Measurements from ENCODE around the gene NUP205.
A peak's percentile ranks its signal among the peaks of the same experiment; 100 is the strongest.
"Not testable (repeated sequence)": the region's sequence is repeated elsewhere in the genome, so short reads cannot be mapped to it uniquely, and the experiment has no call there.

Gene NUP205

DNA sequence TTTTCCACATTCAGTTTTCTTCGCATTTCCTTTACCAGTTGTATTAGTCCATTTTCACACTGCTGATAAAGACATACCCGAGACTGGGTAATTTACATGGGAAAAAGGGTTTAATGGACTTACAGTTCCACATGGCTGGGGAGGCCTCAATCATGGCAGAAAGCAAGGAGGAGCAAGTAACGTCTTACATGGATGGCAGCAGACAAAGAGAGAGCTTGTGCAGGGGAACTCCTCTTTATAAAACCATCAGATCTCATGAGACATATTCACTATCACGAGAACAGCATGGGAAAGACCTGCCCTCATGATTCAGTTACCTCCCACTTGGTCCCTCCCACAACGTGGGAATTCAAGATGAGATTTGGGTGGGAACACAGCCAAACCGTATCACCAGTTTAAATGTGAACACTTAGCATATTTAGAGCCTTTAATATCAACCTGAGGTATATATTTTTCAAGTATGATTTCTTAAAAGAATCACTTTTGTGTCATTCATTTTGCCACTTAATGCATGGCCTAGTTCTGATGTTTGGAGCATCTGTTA is 111.2 kb downstream of the NUP205 start:
- DNase-seq, result not testable (repeated sequence)

DNA sequence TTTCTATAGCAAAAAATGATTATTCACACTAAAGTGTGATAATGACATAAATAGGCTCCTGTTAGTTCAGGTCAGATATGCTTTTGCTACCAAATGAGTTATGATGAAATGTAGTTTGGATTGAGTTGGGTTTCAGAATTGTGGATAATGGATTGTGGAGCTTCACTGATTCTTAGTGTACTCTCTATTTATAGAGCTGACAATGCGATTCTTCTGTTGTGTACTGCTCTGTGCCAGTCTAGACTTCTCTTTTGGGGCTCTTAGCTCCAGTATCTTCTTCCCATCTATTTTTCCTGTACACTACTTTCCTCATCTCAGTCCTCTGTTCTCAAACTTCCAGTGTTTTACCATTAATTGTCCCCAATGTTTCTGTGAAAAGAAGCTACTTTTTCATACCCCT is 112.1 kb downstream of the NUP205 start:
- DNase-seq, result no peak

GRCh38 chr7:135670179-135670578 is 112.5 kb downstream of the NUP205 start:
- DNase-seq, result no peak

DNA sequence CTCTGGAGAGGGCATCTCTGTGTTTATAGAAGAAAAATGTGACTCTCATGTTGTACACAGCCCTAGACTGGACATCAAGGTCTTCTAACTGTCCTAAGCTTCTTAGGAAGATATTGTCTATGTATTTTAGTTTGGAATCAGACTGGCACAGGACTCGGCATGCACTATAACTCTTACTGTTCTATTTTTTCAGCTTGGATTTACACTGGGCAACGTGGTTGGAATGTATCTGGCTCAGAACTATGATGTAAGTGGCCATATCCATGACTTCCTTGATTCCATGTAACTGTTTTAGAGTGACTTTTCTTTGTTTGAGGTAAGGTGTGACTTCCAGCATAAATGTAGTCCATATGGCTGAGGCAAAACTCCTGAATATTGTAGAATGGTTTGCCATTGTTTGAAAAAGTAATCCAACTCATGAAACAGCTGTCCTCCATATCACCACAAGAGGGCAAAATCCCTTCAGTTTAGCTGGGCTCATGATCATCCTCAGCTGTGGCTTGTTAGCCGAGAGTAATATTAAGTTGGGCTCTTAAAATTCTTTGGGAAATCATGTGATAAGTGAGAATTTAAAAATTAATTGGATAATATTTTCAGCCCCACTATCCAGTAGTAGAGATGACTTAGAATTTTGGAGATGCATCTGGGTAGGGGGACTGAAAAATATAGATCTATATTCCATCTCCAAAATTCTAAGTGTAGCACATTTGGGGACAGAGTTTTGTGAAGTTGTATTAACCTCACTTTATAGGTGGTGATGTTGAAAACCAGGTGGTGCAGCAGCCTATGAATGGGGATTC is 115.0 kb downstream of the NUP205 start:
- DNase-seq, result peak; percentile 49 to 50

DNA sequence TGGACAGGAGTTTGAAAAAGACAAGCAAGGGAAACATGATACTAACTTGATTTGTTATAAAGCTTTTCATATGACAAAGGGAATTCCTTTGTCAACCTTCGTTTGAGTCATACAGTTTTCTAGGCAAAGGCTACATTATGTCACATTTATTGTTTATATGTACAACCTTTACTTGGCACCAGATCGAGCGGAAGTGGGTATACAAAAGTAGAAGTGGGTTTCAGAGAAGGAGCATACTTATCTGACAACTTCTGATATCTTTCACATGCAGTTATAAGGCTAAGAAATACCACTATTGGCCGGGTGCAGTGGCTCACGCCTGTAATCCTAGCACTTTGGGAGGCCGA is 115.6 kb downstream of the NUP205 start:
- no peak for DNase-seq

GRCh38 chr7:135678612-135679575 is 121.2 kb downstream of the NUP205 start:
- DNase-seq, result peak in 1 of 2 experiments; percentile 14

DNA sequence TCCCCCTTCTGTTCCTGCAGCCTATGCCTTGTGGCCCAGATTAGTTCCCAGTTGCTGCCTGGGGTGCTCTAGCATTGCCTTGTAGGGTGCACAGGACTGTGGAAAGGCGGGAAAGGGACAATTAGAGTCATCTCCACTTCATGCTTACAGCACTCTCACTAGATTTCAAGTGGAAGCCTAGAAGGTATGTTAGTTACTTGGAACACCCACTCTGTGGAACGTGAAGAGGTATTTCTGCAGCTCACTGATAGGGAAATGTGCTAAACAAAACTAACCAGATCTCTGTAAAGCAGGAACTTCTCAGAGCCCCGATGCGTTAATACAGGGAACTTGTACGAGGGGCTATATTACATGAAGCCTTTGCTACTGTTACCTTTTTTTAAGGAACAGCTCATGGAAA is 124.0 kb downstream of the NUP205 start:
- no peak for DNase-seq

DNA sequence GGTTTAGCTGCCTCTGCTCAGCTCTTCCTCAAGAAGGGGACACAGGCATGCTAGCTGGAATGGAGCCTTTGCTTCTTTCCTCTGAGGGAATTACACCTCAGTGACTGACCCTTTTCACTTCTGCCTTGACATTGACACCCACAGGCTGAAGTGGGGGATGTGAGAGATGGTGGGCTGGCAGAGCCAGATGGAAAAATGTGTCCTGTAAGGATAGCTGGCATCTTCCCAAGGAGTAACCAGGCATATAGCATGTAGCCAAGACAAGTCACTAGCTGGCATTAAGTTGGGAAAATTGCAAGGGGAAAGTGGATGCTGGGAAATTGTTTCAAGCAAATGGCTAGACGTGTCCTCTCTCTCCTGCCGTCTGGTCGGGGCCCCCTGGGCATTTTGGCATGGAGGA is 124.5 kb downstream of the NUP205 start:
- no peak for DNase-seq

- DNase-seq, result no peak
Observed at GRCh38 chr7:135683609-135684008, 125.9 kb downstream of the NUP205 start.

DNA sequence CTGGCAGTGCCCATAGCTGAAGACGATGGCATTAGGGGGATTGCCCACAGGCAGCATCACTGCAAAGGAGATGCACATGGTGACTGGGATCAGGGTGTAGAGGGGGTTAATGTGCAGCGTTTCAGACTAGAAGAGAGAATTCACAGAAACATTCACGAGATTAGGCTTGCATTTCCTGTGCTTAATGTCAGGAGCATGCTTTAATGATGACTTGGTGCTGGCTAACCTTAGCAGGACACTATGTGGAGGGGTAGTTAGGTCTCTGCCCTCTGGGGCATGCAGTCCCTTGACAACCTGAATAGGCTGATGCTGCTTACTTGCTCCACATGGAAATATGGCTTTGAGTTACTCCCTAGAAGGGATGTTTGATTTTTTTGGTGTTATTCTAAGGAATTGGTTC is 126.4 kb downstream of the NUP205 start:
- DNase-seq, result no peak

GRCh38 chr7:135684699-135685098 is 127.0 kb downstream of the NUP205 start:
- DNase-seq, result no peak

- no peak for DNase-seq
Observed at GRCh38 chr7:135685306-135686084, 127.8 kb downstream of the NUP205 start.

DNA sequence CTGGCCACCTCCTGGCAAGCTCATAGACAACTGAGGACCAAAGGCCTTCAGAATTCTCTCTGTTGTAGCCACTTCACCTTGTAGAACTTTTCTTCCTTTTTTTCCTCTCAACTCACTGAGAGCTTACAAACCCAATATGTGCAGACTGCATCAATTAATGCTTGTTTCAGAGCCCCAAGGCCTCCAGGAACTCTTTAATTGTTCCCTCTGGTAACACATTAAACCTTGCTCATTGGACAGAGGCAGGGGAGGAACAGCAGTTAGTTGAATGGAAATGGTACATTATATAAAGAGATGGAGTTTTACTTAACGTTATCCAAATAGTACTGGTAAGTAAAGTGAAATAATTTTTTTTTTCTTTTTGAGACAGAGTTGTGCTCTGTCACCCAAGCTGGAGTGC is 129.7 kb downstream of the NUP205 start:
- DNase-seq, result no peak

GRCh38 chr7:135690566-135690965 is 132.8 kb downstream of the NUP205 start:
- DNase-seq, result no peak

- DNase-seq, result no peak
Observed at GRCh38 chr7:135692055-135692454, 134.3 kb downstream of the NUP205 start.

DNA sequence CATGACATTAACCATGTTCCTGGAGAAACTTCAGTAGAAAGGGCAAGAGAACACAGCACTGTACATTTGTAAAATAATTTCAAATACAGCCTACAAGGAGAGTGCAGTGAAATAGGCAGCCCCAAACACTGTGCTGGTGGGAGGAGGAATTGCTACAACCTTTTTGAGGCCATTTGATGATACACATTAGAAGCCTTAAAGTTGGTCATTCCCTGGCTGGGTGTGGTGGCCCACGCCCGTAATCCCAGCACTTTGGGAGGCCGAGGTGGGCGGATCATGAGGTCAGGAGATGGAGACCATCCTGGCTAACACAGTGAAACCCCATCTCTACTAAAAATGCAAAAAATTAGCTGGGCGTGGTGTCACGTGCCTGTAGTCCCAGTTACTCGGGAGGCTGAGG is 134.9 kb downstream of the NUP205 start:
- DNase-seq, result not testable (repeated sequence)

- DNase-seq, result no peak
Observed at GRCh38 chr7:135693558-135693957, 135.8 kb downstream of the NUP205 start.

GRCh38 chr7:135697276-135698049 is 139.7 kb downstream of the NUP205 start:
- DNase-seq, result no peak

All from SHP77 (cell line).